GM18909 (cell line): ENCODE measurements around the gene AGBL4.
"Not testable (repeated sequence)": the region's sequence is repeated elsewhere in the genome, so short reads cannot be mapped to it uniquely, and the experiment has no call there.

Experiments
- ATAC-seq: cut with Tn5 transposase; IDR thresholded peaks from one replicate; pipeline ENCODE4 v1.9.1; 2021; ENCODE audit warnings: mild to moderate bottlenecking; ENCODE audit not compliant: unreplicated experiment, poor library complexity

AGBL4 gene

GRCh38 chr1:49060766-49061165 is 963.0 kb downstream of the AGBL4 start:
- ATAC-seq: no peak

- no peak for ATAC-seq
Measured at GRCh38 chr1:49059087-49059486, 964.7 kb downstream of the AGBL4 start.

- no peak for ATAC-seq
Measured at GRCh38 chr1:49052102-49052501, 971.7 kb downstream of the AGBL4 start.

- ATAC-seq: no peak
Measured at GRCh38 chr1:49051647-49052046, 972.1 kb downstream of the AGBL4 start.

GRCh38 chr1:49050041-49050440 is 973.7 kb downstream of the AGBL4 start:
- ATAC-seq: no peak

- no peak for ATAC-seq
Measured at GRCh38 chr1:49048188-49048587, 975.6 kb downstream of the AGBL4 start.

- no peak for ATAC-seq
Measured at GRCh38 chr1:49046305-49046704, 977.4 kb downstream of the AGBL4 start.

- no peak for ATAC-seq
Measured at GRCh38 chr1:49045371-49045770, 978.4 kb downstream of the AGBL4 start.

GRCh38 chr1:49036700-49037099 is 987.1 kb downstream of the AGBL4 start:
- ATAC-seq: no peak

- no peak for ATAC-seq
Measured at GRCh38 chr1:49028396-49028795, 995.4 kb downstream of the AGBL4 start.

GRCh38 chr1:49026230-49026811 is 997.4 kb downstream of the AGBL4 start:
- ATAC-seq: no peak

GRCh38 chr1:49016030-49016977 is 1007.5 kb downstream of the AGBL4 start:
- ATAC-seq: no peak

GRCh38 chr1:49013079-49013478 is 1010.7 kb downstream of the AGBL4 start:
- no peak for ATAC-seq

- not testable (repeated sequence) for ATAC-seq
Measured at GRCh38 chr1:49002981-49003380, 1020.8 kb downstream of the AGBL4 start.

GRCh38 chr1:48999321-48999720 is 1024.4 kb downstream of the AGBL4 start:
- ATAC-seq: no peak

GRCh38 chr1:48996311-48996710 is 1027.4 kb downstream of the AGBL4 start:
- no peak for ATAC-seq

GRCh38 chr1:48988633-48989197 is 1035.0 kb downstream of the AGBL4 start:
- ATAC-seq: no peak

- no peak for ATAC-seq
Measured at GRCh38 chr1:48979940-48980339, 1043.8 kb downstream of the AGBL4 start.

- ATAC-seq: no peak
Measured at GRCh38 chr1:48978413-48978812, 1045.3 kb downstream of the AGBL4 start.

- no peak for ATAC-seq
Measured at GRCh38 chr1:48977273-48977672, 1046.5 kb downstream of the AGBL4 start.

GRCh38 chr1:48969971-48970370 is 1053.8 kb downstream of the AGBL4 start:
- ATAC-seq: no peak
